ENCODE results near the gene TK2.

DNA sequence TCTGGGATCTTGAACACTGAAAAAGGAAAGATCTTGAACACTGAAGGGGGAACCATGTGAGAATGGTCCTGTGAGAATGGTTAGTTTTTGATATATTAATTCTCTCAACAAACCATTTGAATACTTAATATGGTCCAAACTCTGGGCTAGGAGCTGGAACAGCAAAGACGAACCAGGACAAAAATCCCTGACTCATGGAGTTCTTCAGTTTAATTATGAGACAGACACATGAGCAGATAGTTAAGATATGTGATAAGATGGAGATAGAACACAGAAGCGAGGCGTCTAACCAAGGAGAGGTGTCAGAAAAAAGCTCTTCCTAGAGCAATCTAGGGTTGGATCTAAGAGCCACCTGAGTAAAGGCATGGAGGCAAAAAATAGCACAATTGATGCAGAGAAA lies 4.1 kb upstream of the TK2 start:
- TF ChIP-seq, protein P1, sequence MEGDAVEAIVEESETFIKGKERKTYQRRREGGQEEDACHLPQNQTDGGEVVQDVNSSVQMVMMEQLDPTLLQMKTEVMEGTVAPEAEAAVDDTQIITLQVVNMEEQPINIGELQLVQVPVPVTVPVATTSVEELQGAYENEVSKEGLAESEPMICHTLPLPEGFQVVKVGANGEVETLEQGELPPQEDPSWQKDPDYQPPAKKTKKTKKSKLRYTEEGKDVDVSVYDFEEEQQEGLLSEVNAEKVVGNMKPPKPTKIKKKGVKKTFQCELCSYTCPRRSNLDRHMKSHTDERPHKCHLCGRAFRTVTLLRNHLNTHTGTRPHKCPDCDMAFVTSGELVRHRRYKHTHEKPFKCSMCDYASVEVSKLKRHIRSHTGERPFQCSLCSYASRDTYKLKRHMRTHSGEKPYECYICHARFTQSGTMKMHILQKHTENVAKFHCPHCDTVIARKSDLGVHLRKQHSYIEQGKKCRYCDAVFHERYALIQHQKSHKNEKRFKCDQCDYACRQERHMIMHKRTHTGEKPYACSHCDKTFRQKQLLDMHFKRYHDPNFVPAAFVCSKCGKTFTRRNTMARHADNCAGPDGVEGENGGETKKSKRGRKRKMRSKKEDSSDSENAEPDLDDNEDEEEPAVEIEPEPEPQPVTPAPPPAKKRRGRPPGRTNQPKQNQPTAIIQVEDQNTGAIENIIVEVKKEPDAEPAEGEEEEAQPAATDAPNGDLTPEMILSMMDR (conservative IDR thresholded peaks at IDR 0.05; ENCODE audit: low read depth in 2 of 2), result no peak
- TF ChIP-seq EZH2 (IDR thresholded peaks at IDR 0.05; ENCODE audit: low read depth, unreplicated experiment), result no peak

Data from GM23338 (cell line).